Epithelial cell of esophagus (primary cell): ENCODE measurements around the gene ACVR1B.
A peak's percentile ranks its signal among the peaks of the same experiment; 100 is the strongest.

Experiments
- DNase-seq: peaks from one replicate; pipeline ENCODE4 v3.0.0; 2010; ENCODE audit warnings: low read depth
- H3K4me3 ChIP-seq: 2 replicates; pipeline ENCODE4 v1.5.1; 2011; ENCODE audit warnings: mild to moderate bottlenecking, low read length, control low read depth
- TF ChIP-seq, protein P1 (sequence below): IDR thresholded peaks from 2 replicates; pipeline ENCODE4 v1.5.1; 2011; ENCODE audit warnings: low read depth, mild to moderate bottlenecking, low read length, control low read depth, inconsistent platforms; ENCODE audit not compliant: insufficient read depth; ENCODE audit errors: missing control alignments

The ACVR1B gene

DNA sequence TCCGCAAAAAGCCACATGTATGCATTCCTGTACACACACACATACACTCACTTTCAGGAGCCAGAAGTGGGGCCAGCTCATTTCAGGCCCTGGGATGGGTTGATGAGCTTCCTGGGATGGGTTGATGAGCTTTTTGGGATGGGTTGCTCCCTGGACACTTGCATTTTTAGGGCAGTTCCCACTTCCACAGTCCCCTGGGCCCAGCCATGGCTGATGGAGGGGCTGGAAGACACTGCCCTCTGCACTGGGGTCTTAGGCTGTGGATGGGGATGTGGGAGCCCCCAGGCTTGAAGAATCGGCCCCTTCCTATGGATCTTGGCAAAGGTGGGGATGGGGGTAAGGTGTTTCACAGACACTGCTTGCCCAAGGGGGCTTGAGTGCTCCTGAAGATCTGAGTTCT, 31.5 kb upstream of the ACVR1B start:
- TF ChIP-seq, protein P1, sequence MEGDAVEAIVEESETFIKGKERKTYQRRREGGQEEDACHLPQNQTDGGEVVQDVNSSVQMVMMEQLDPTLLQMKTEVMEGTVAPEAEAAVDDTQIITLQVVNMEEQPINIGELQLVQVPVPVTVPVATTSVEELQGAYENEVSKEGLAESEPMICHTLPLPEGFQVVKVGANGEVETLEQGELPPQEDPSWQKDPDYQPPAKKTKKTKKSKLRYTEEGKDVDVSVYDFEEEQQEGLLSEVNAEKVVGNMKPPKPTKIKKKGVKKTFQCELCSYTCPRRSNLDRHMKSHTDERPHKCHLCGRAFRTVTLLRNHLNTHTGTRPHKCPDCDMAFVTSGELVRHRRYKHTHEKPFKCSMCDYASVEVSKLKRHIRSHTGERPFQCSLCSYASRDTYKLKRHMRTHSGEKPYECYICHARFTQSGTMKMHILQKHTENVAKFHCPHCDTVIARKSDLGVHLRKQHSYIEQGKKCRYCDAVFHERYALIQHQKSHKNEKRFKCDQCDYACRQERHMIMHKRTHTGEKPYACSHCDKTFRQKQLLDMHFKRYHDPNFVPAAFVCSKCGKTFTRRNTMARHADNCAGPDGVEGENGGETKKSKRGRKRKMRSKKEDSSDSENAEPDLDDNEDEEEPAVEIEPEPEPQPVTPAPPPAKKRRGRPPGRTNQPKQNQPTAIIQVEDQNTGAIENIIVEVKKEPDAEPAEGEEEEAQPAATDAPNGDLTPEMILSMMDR, result no peak
- H3K4me3 ChIP-seq, result no peak overlapping the region
- DNase-seq, result no peak

DNA sequence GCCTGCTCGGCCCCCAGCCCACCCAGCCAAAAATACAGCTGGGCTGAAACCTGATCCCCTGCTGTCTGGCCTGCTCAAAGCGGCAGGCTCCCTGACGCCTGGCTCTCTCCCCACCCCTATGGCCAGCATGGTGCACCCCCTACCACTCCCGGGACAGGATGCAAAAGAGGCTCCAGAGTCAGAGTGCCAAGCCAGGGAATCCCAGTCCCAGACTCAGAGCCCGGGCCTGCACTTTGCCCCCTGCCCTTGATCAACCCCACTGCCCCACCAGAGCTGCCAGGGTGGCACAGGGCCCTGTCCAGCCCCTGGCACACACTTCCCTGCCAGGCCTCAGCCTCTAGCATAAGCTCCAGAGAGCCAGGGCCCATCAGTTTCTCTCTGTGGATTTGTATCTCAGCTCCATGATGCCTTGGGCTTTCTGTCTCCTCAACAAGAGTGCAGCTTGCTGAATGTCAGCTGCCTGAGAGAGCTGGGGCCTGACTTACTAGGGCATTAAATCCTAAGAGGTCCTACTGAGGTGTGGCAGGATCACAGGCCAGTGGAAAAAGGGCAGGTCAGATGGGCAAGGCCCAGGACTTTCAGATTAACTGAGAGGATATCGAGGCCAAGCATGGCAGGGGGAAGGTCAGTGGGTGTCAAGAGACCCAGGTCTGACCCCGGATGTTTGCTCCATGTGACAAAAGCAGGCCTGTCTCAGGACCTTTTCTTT, 30.3 kb upstream of the ACVR1B start:
- H3K4me3 ChIP-seq, result no peak overlapping the region
- no peak for DNase-seq
- TF ChIP-seq, protein P1, result no peak

DNA sequence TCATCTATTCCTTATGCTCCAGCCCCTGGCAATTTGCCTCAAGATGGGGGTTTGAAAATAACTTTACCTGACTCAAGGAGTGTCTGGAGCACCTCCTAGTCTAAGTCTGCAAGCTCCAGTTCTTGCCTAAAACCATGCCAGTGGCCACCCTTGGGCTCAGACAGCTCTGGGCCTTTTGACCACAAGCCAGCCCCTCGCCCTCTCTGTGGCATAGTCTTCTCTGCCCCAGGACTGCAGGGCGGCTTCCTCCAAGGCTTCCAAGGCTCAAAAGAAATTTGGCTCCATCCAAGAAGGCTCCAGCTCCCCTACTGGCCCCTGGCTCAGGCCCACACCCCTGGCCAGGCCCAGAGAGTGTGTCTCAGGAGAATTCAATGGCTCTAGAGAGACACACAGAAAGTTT, 29.4 kb upstream of the ACVR1B start:
- no peak overlapping the region for H3K4me3 ChIP-seq
- TF ChIP-seq, protein P1, result no peak
- no peak for DNase-seq

DNA sequence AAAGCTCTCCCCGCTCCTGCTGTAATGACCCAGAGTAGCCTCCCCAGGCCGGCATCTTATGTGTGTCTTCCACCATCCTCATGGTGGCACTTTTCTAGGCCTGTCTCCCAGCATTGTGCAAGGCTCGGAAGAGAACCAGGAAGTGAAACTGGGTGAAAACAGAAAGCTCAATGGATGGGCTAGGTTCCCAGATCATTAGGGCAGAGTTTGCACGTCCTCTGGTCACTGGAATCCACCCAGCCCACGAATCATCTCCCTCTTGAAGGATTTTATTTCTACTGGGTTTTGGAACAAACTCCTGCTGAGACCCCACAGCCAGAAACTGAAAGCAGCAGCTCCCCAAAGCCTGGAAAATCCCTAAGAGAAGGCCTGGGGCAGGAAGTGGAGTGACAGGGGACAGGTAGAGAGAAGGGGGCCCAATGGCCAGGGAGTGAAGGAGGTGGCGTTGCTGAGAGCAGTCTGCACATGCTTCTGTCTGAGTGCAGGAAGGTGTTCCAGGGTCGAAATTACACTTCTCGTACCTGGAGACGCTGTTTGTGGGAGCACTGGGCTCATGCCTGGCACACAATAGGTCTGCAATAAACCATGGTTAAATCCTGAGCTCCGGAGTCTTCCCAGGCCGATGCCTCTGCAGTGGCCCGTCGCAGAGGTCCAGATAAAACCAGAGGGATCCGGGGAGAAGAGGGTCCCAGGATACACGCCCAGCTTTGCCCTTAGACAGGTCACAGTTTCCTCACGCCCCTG, 28.6 kb upstream of the ACVR1B start:
- H3K4me3 ChIP-seq, result no peak overlapping the region
- TF ChIP-seq, protein P1, result no peak
- DNase-seq, result no peak

DNA sequence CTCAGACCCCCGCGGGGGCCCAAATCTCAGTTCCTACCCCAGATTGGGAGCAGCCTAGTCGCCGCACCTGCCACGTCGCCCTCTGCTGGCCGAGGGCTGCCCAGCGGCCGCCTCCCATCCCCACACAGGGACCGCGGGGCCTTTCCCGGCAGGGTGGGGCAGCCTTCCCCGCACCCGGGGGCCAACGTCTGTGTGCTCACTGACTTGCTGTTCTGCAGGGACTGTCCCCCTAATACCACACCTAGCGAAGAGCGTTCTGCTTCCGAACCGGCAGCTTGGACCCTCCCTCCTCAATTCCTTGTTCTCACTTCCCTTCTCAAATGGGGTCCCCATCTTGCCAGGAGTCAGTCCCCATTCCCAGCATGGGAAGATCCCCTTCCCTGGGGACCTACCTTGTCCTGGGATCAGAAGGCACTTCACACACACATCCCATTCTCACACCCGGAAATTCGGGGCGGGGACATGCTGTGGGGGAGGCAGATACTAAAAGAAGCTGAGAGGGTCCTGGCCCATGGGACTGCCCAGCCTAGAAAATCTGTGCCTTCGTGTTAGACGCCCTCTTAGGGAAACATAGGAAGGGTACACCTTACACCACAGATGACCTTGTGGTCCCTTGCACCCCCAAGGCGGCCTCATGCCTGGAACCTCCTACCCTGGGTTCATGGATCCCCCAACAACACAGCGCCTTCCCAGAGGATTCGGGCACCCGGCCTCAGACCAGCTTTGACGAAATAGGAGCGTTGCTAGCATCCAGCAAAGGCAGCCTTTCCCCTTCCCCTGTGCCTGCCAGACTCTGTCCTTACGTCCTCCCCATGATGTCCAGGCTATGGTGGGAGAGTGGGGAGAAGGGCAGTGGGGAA, 27.8 kb upstream of the ACVR1B start:
- TF ChIP-seq, protein P1, result peak; percentile 67
- peak; percentile 42 for DNase-seq
- no peak overlapping the region for H3K4me3 ChIP-seq

DNA sequence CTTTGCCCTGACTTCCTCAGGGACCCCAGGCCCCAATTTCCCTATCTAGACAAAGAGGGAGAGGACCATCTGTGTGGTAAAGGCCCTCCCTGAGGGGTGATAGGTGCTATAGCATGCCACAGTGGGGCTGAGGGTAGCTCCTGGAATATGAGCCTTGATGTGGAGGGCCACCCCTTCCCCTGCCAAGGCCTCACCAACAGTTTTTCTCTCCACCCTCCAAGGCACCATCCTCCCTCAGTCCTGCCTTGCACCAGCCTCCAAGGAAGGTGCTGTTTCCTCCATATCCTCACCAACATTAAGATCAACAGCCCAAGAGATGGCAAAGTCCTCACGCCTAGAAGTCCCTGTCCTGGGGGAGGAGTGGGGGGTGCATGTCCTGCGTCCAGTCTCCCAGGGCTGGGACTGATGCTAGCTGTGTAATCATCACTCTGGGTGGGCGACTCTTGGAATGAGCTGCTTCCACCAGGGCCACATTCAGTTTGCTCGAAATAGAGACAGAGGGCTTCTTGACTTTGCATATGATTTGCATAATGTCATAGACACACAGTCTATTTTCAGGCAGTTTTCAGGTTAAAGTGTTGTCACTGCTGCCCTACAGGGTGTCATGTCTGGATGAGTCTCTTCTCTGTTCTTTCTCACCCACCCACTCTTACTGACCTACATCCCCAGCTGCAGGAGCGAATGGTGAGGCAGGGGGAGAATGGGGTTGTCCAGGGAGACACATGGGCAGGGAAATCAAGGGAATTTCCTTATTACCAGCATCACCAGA, 26.8 kb upstream of the ACVR1B start:
- H3K4me3 ChIP-seq, result no peak overlapping the region
- TF ChIP-seq, protein P1, result no peak
- DNase-seq, result no peak
